GM04503 (cell line): ENCODE data around the gene THOC5.
"Not testable (repeated sequence)": the region's sequence is repeated elsewhere in the genome, so short reads cannot be mapped to it uniquely, and the experiment has no call there.

ENCODE experiments used
- DNase-seq: peaks from one replicate; pipeline ENCODE4 v3.0.0-alpha.2; 2012; ENCODE audit warnings: low read depth

Gene THOC5

GRCh38 chr22:29553351-29554224 is at the start of gene THOC5:
TSS of gene THOC5 (minus strand) at chr22:29553757. CDS start at chr22:29549147, 4,610 bp downstream.
- DNase-seq, result peak; percentile 82

GRCh38 chr22:29598684-29599020 is 45.1 kb upstream of the THOC5 start:
- DNase-seq, result no peak

- not testable (repeated sequence) for DNase-seq
Observed at GRCh38 chr22:29597871-29598683, 44.5 kb upstream of the THOC5 start.

GRCh38 chr22:29596408-29596807 is 42.9 kb upstream of the THOC5 start:
- no peak for DNase-seq

- not testable (repeated sequence) for DNase-seq
Observed at GRCh38 chr22:29594447-29594846, 40.9 kb upstream of the THOC5 start.

- DNase-seq, result no peak
Observed at GRCh38 chr22:29593923-29594322, 40.4 kb upstream of the THOC5 start.

GRCh38 chr22:29587938-29588699 is 34.6 kb upstream of the THOC5 start:
- DNase-seq, result peak; percentile 69

GRCh38 chr22:29586193-29586705 is 32.7 kb upstream of the THOC5 start:
- DNase-seq, result not testable (repeated sequence)

GRCh38 chr22:29584975-29585374 is 31.4 kb upstream of the THOC5 start:
- DNase-seq, result no peak

GRCh38 chr22:29581799-29582198 is 28.2 kb upstream of the THOC5 start:
- no peak for DNase-seq

GRCh38 chr22:29580200-29580810 is 26.7 kb upstream of the THOC5 start:
- no peak for DNase-seq

GRCh38 chr22:29578462-29579200 is 25.1 kb upstream of the THOC5 start:
- DNase-seq, result no peak

GRCh38 chr22:29574762-29575450 is 21.3 kb upstream of the THOC5 start:
- DNase-seq, result no peak

GRCh38 chr22:29570912-29571549 is 17.5 kb upstream of the THOC5 start:
- DNase-seq, result no peak

- no peak for DNase-seq
Observed at GRCh38 chr22:29570456-29570855, 16.9 kb upstream of the THOC5 start.

- no peak for DNase-seq
Observed at GRCh38 chr22:29569011-29569678, 15.6 kb upstream of the THOC5 start.

GRCh38 chr22:29567338-29567737 is 13.8 kb upstream of the THOC5 start:
- no peak for DNase-seq

- not testable (repeated sequence) for DNase-seq
Observed at GRCh38 chr22:29566513-29566912, 13.0 kb upstream of the THOC5 start.
